ENCODE results near the gene ZC3H7A.

Gene ZC3H7A

DNA sequence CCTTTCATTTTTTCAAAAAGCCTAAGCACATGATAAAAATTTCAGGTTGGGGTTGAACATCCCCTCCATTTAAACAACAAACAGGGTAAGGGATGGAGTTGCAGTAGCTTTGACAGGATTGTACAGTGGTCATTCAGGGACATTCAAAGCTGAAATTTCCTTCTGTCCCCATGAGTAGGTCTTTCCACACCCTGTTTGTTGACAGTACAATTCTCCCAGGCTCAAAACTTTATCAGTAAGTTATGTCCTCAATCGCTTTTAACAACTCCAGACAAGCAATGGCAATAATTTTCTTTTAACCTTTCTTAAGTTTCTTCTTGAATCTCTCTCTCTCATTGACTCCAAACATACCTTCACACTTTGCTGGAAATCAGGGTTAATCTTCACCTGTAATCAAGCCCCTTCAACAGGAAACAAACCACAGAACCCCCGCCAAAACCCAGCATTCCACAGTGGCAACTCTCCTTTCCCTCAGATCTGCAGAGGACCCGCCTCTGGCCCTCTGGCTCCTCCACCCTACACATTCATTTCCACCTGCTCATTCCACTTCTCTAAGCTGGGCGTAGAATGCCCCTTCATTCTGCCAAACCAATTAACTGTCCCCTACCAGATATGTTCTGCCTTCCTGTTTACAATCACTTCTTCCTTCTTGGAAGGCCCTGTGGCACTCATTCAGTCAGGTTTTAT, 75.1 kb downstream of the ZC3H7A start:
- no peak for DNase-seq (ENCODE audit: extremely low spot score)
- TF ChIP-seq SP1 (IDR thresholded peaks at IDR 0.05), result no peak
- TF ChIP-seq FOXK2 (IDR thresholded peaks at IDR 0.05), result no peak
- no peak for TF ChIP-seq LEF1 (IDR thresholded peaks at IDR 0.05; ENCODE audit: borderline replicate concordance)
- TF ChIP-seq ZNF384 (IDR thresholded peaks at IDR 0.05), result no peak
- no peak for TF ChIP-seq ARNT (IDR thresholded peaks at IDR 0.05)
- TF ChIP-seq, protein P1, sequence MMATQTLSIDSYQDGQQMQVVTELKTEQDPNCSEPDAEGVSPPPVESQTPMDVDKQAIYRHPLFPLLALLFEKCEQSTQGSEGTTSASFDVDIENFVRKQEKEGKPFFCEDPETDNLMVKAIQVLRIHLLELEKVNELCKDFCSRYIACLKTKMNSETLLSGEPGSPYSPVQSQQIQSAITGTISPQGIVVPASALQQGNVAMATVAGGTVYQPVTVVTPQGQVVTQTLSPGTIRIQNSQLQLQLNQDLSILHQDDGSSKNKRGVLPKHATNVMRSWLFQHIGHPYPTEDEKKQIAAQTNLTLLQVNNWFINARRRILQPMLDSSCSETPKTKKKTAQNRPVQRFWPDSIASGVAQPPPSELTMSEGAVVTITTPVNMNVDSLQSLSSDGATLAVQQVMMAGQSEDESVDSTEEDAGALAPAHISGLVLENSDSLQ (IDR thresholded peaks at IDR 0.05), result no peak
- no peak for TF ChIP-seq FOXA1 (IDR thresholded peaks at IDR 0.05)
- no peak for TF ChIP-seq TARDBP (IDR thresholded peaks at IDR 0.05)
- no peak for TF ChIP-seq CTBP1 (IDR thresholded peaks at IDR 0.05; ENCODE audit: borderline replicate concordance)
- TF ChIP-seq BHLHE40 (IDR thresholded peaks at IDR 0.05; ENCODE audit: borderline replicate concordance), result no peak
- no peak for TF ChIP-seq FOXM1 (IDR thresholded peaks at IDR 0.05; ENCODE audit: borderline replicate concordance)
- TF ChIP-seq ELF4 (IDR thresholded peaks at IDR 0.05), result no peak
- TF ChIP-seq L3MBTL2 (conservative IDR thresholded peaks at IDR 0.05), result no peak
- TF ChIP-seq SUZ12 (IDR thresholded peaks at IDR 0.05), result no peak
- TF ChIP-seq HDGF (IDR thresholded peaks at IDR 0.05; ENCODE audit: borderline replicate concordance), result no peak
- TF ChIP-seq NFRKB (IDR thresholded peaks at IDR 0.05), result no peak
- CTCF ChIA-PET, result no interaction called here
- POLR2A ChIA-PET, result no interaction called here

DNA sequence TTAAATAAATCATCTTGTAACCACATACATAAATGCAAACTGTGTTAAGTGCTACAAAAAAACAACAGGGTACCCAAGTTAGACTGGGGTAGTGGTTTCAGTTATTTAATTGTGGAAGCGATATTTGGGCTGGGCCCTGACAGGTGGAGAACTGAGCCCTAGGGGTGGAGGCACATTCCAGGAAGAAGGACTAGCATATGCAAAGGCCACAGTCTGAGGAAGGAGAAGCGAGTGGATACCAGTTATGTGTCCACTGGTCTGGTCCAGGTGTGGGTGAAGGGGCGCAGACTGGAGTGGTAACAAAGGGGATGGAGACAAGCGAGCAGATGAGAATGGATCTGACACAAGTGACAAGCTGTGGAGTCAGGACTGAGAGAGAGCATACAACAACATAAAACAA, 77.3 kb downstream of the ZC3H7A start:
- POLR2A ChIA-PET, result no interaction called here
- no peak for DNase-seq (ENCODE audit: extremely low spot score)
- no peak for TF ChIP-seq ELF4 (IDR thresholded peaks at IDR 0.05)
- TF ChIP-seq SUZ12 (IDR thresholded peaks at IDR 0.05), result no peak
- TF ChIP-seq SP1 (IDR thresholded peaks at IDR 0.05), result no peak
- TF ChIP-seq ZNF384 (IDR thresholded peaks at IDR 0.05), result no peak
- no peak for TF ChIP-seq NFRKB (IDR thresholded peaks at IDR 0.05)
- no peak for TF ChIP-seq FOXK2 (IDR thresholded peaks at IDR 0.05)
- TF ChIP-seq CTBP1 (IDR thresholded peaks at IDR 0.05; ENCODE audit: borderline replicate concordance), result no peak
- no peak for TF ChIP-seq TARDBP (IDR thresholded peaks at IDR 0.05)
- TF ChIP-seq FOXA1 (IDR thresholded peaks at IDR 0.05), result no peak
- TF ChIP-seq L3MBTL2 (conservative IDR thresholded peaks at IDR 0.05), result no peak
- TF ChIP-seq ARNT (IDR thresholded peaks at IDR 0.05), result no peak
- no peak for TF ChIP-seq LEF1 (IDR thresholded peaks at IDR 0.05; ENCODE audit: borderline replicate concordance)
- no peak for TF ChIP-seq FOXM1 (IDR thresholded peaks at IDR 0.05; ENCODE audit: borderline replicate concordance)
- TF ChIP-seq, protein P1 (IDR thresholded peaks at IDR 0.05), result no peak
- no peak for TF ChIP-seq BHLHE40 (IDR thresholded peaks at IDR 0.05; ENCODE audit: borderline replicate concordance)
- TF ChIP-seq HDGF (IDR thresholded peaks at IDR 0.05; ENCODE audit: borderline replicate concordance), result no peak
- CTCF ChIA-PET, result no interaction called here

DNA sequence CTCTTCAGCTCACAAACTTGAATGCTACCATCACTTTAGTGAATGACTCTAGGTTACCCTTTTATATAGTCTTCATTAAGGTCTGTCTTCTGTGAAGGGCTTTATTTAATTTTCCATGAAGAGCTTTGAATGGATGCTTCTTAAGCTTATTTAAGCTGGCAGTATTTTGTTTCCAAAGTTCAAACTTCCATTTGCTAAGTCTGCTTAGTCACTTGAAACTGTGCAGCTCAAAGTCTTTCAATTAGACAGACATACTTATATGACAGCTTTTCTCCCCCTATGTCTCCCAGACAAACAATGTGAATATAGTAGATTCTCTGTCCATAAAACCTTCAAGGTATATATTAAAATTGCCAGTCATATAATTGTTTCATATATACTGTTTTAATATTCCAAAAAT, 77.9 kb downstream of the ZC3H7A start:
- no peak for TF ChIP-seq ARNT (IDR thresholded peaks at IDR 0.05)
- TF ChIP-seq FOXM1 (IDR thresholded peaks at IDR 0.05; ENCODE audit: borderline replicate concordance), result no peak
- TF ChIP-seq HDGF (IDR thresholded peaks at IDR 0.05; ENCODE audit: borderline replicate concordance), result no peak
- no peak for TF ChIP-seq FOXA1 (IDR thresholded peaks at IDR 0.05)
- no peak for TF ChIP-seq BHLHE40 (IDR thresholded peaks at IDR 0.05; ENCODE audit: borderline replicate concordance)
- no peak for TF ChIP-seq TARDBP (IDR thresholded peaks at IDR 0.05)
- no peak for TF ChIP-seq SP1 (IDR thresholded peaks at IDR 0.05)
- no peak for TF ChIP-seq SUZ12 (IDR thresholded peaks at IDR 0.05)
- TF ChIP-seq CTBP1 (IDR thresholded peaks at IDR 0.05; ENCODE audit: borderline replicate concordance), result no peak
- TF ChIP-seq LEF1 (IDR thresholded peaks at IDR 0.05; ENCODE audit: borderline replicate concordance), result no peak
- no peak for TF ChIP-seq NFRKB (IDR thresholded peaks at IDR 0.05)
- DNase-seq (ENCODE audit: extremely low spot score), result no peak
- POLR2A ChIA-PET, result no interaction called here
- CTCF ChIA-PET, result interaction anchor here (1.2 kb wide), 1 partner anchor 312 kb away, joined by 3 read pairs; no protein-coding TSS in a partner anchor

DNA sequence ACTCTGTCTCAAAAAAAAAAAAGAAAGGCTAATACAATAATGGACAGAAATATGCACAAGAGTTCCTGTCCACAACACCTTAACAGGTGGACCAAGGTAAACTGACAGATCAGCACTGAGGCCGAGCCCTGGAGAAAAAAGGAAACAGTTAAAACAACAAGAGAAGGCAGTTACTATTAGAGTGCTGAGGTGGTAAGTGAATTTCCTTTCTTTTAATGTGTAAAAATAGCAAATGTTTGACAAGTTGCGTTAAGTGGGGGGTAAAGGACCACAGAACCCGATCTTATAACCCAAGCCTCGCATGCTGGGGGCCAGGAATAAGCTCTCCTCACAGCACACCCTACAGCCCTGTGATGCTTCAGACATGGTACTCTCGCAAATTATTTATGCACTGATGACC, 79.2 kb downstream of the ZC3H7A start:
- CTCF ChIA-PET, result interaction anchor here (0.6 kb wide), 2 partner anchors 209 to 236 kb away, joined by 3 read pairs; no protein-coding TSS in a partner anchor
- POLR2A ChIA-PET, result interaction anchor here (0.6 kb wide), 1 partner anchor 80 kb away, joined by 3 read pairs; no protein-coding TSS in a partner anchor
- TF ChIP-seq HDGF (IDR thresholded peaks at IDR 0.05; ENCODE audit: borderline replicate concordance) (no peak), BHLHE40 (IDR thresholded peaks at IDR 0.05; ENCODE audit: borderline replicate concordance) (no peak), ZNF384 (IDR thresholded peaks at IDR 0.05) (no peak), FOXM1 (IDR thresholded peaks at IDR 0.05; ENCODE audit: borderline replicate concordance) (no peak), CTBP1 (IDR thresholded peaks at IDR 0.05; ENCODE audit: borderline replicate concordance) (no peak), FOXK2 (IDR thresholded peaks at IDR 0.05) (no peak), ARNT (IDR thresholded peaks at IDR 0.05) (no peak), ELF4 (IDR thresholded peaks at IDR 0.05) (no peak), L3MBTL2 (conservative IDR thresholded peaks at IDR 0.05) (no peak), NFRKB (IDR thresholded peaks at IDR 0.05) (no peak), SUZ12 (IDR thresholded peaks at IDR 0.05) (no peak), LEF1 (IDR thresholded peaks at IDR 0.05; ENCODE audit: borderline replicate concordance) (no peak), SP1 (IDR thresholded peaks at IDR 0.05) (no peak), TARDBP (IDR thresholded peaks at IDR 0.05) (no peak), FOXA1 (IDR thresholded peaks at IDR 0.05) (no peak)
- TF ChIP-seq, protein P1 (IDR thresholded peaks at IDR 0.05), result no peak
- no peak for DNase-seq (ENCODE audit: extremely low spot score)

DNA sequence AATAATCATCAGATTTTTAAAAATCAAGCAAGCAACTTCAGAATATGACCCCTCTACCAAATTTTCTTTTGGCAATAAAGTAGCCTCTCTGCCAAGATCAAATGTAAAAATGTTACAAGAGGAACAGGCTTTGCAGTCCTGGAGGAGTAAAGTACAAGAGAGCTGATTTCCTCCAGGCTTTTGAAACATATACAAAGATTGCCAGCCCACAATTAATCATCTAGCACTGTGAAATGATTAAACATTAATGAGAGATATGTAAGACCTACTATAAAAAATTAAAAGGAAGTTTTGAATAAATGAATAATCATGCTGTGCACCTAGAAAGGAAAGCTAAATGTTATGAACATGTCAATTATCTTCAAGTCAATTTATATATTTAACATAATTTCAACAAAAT, 80.7 kb downstream of the ZC3H7A start:
- ChIA-PET POLR2A (no interaction called here), CTCF (no interaction called here)
- DNase-seq (ENCODE audit: extremely low spot score), result no peak
- TF ChIP-seq BHLHE40 (IDR thresholded peaks at IDR 0.05; ENCODE audit: borderline replicate concordance) (no peak), HDGF (IDR thresholded peaks at IDR 0.05; ENCODE audit: borderline replicate concordance) (no peak), FOXK2 (IDR thresholded peaks at IDR 0.05) (no peak), FOXM1 (IDR thresholded peaks at IDR 0.05; ENCODE audit: borderline replicate concordance) (no peak), ARNT (IDR thresholded peaks at IDR 0.05) (no peak), ZNF384 (IDR thresholded peaks at IDR 0.05) (no peak), FOXA1 (IDR thresholded peaks at IDR 0.05) (no peak), TARDBP (IDR thresholded peaks at IDR 0.05) (no peak), CTBP1 (IDR thresholded peaks at IDR 0.05; ENCODE audit: borderline replicate concordance) (no peak), L3MBTL2 (conservative IDR thresholded peaks at IDR 0.05) (no peak), LEF1 (IDR thresholded peaks at IDR 0.05; ENCODE audit: borderline replicate concordance) (no peak), ELF4 (IDR thresholded peaks at IDR 0.05) (no peak), NFRKB (IDR thresholded peaks at IDR 0.05) (no peak), SUZ12 (IDR thresholded peaks at IDR 0.05) (no peak), SP1 (IDR thresholded peaks at IDR 0.05) (no peak)
- TF ChIP-seq, protein P1 (IDR thresholded peaks at IDR 0.05), result no peak

Data from HEK293T (cell line).